Globus pallidus (tissue), 1 donor: ENCODE measurements around the gene MSI2.

Source experiments
- DNase-seq: peaks from one replicate; pipeline ENCODE4 v3.0.0-alpha.2; 2015; ENCODE audit warnings: low spot score

The MSI2 gene

GRCh38 chr17:57369509-57369945 lies 113.2 kb downstream of the MSI2 start:
- no peak for DNase-seq

GRCh38 chr17:57370037-57370581 lies 113.8 kb downstream of the MSI2 start:
- DNase-seq: no peak

GRCh38 chr17:57370619-57371018 lies 114.3 kb downstream of the MSI2 start:
- DNase-seq: no peak

- DNase-seq: no peak
Observed at GRCh38 chr17:57372156-57372555, 115.8 kb downstream of the MSI2 start.

GRCh38 chr17:57373048-57373447 lies 116.7 kb downstream of the MSI2 start:
- no peak for DNase-seq

GRCh38 chr17:57373756-57374155 lies 117.4 kb downstream of the MSI2 start:
- no peak for DNase-seq

GRCh38 chr17:57375040-57375769 lies 118.9 kb downstream of the MSI2 start:
- DNase-seq: no peak

- DNase-seq: no peak
Observed at GRCh38 chr17:57375770-57376225, 119.5 kb downstream of the MSI2 start.

- no peak for DNase-seq
Observed at GRCh38 chr17:57377094-57377493, 120.8 kb downstream of the MSI2 start.

- DNase-seq: no peak
Observed at GRCh38 chr17:57379237-57379894, 123.0 kb downstream of the MSI2 start.

- DNase-seq: no peak
Observed at GRCh38 chr17:57379895-57380434, 123.6 kb downstream of the MSI2 start.

- no peak for DNase-seq
Observed at GRCh38 chr17:57381498-57381897, 125.2 kb downstream of the MSI2 start.

GRCh38 chr17:57384219-57384618 lies 127.9 kb downstream of the MSI2 start:
- no peak for DNase-seq

- DNase-seq: no peak
Observed at GRCh38 chr17:57385975-57386374, 129.7 kb downstream of the MSI2 start.

GRCh38 chr17:57387575-57387974 lies 131.3 kb downstream of the MSI2 start:
- no peak for DNase-seq

GRCh38 chr17:57388131-57388725 lies 131.9 kb downstream of the MSI2 start:
- DNase-seq: no peak

GRCh38 chr17:57389473-57389872 lies 133.2 kb downstream of the MSI2 start:
- DNase-seq: no peak

- no peak for DNase-seq
Observed at GRCh38 chr17:57391076-57391825, 134.9 kb downstream of the MSI2 start.

GRCh38 chr17:57391857-57392471 lies 135.6 kb downstream of the MSI2 start:
- no peak for DNase-seq

GRCh38 chr17:57393368-57393767 lies 137.0 kb downstream of the MSI2 start:
- no peak for DNase-seq

- no peak for DNase-seq
Observed at GRCh38 chr17:57394375-57394774, 138.1 kb downstream of the MSI2 start.
